OCI-M2 (cell line): Measurements from ENCODE around the gene FAM236A.
"Not testable (repeated sequence)": the region's sequence is repeated elsewhere in the genome, so short reads cannot be mapped to it uniquely, and the experiment has no call there.

Source experiments
- DNase-seq: peaks from one replicate; lab custom pipeline; 2025; ENCODE audit not compliant: unreplicated experiment; lab: John Stamatoyannopoulos, UW

FAM236A gene

GRCh38 chrX:72937906-72938305 is at the start of gene FAM236A:
FAM236A (plus strand) TSS chrX:72938206; CDS start chrX:72938263, 57 bp downstream.
- not testable (repeated sequence) for DNase-seq

GRCh38 chrX:72889740-72890139 is 48.3 kb upstream of the FAM236A start:
- not testable (repeated sequence) for DNase-seq

- not testable (repeated sequence) for DNase-seq
These were observed 25.7 kb upstream of the FAM236A start, which contains the start of gene FAM236C for GRCh38 chrX:72912315-72912714. FAM236C (plus strand) TSS chrX:72912615; CDS start chrX:72912715, 100 bp downstream.

DNA sequence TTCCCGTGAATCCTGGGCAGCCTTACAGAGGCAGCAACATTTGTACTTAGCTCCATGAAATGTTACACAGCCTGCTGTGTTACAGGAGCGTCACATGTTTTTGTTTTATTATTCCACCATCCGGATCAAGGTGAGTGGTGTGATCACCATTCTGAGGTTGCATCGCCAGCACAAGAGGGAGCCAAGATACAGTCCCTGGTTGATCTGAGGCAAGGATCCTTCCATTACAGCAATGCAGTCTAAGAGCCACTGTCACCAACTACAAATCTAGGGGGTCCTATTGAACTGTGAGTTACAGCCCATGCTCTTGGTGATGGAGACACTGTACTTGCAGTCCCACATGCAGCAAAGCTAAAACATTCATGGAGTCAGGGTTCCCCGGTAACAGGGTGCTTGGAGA is 21.9 kb upstream of the FAM236A start:
- not testable (repeated sequence) for DNase-seq

- DNase-seq = not testable (repeated sequence)
These were observed 5.7 kb upstream of the FAM236A start for GRCh38 chrX:72932283-72932682.

- DNase-seq = not testable (repeated sequence)
These were observed 1.6 kb upstream of the FAM236A start for GRCh38 chrX:72936455-72936854.

- not testable (repeated sequence) for DNase-seq
These were observed 1.0 kb upstream of the FAM236A start for GRCh38 chrX:72936882-72937455.

- not testable (repeated sequence) for DNase-seq
These were observed 4.3 kb downstream of the FAM236A start for GRCh38 chrX:72942272-72942671.

DNA sequence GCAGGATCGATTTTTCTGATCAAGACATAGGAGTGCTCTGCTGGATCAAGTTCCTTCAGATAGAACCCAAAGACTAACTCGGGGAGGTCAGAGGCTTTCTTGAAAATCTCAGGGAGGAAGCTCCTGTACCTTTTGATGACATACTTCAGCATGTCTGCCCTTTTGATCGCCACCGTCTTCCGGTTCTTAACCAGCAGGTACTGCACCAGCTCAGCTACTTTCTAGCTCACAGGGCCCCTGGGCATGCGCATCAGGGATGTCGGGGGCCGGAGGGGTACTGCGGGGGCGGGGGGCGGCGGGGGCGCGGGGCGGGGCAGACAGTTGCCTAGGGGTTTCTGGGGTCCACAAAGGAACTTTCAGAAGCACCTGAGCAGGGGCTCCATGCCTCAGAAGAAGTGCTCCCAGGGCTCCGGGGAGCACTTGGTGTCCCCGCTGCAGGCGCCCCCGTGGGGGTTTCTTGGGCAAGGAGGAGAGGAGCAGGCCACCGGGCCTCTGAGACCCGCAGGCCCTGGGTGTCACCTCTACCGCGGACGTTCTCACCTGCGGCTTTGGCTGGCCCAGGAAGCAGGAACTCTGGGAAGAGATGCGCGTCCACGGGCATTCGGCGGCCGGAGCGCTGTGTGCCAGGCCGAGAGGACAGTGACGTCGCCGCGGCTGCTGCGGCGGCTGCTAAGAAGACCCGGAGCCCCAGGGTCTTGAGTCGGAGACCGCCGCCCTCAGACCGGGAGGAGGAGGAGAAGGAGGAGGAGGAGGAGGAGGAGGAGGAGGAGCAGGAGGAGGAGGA is 5.2 kb downstream of the FAM236A start:
- not testable (repeated sequence) for DNase-seq

- DNase-seq = not testable (repeated sequence)
These were observed 5.8 kb downstream of the FAM236A start, which contains the start of gene DMRTC1 for GRCh38 chrX:72943819-72944169. DMRTC1 (minus strand) TSS chrX:72943837; CDS start chrX:72875694, 68,143 bp downstream.

DNA sequence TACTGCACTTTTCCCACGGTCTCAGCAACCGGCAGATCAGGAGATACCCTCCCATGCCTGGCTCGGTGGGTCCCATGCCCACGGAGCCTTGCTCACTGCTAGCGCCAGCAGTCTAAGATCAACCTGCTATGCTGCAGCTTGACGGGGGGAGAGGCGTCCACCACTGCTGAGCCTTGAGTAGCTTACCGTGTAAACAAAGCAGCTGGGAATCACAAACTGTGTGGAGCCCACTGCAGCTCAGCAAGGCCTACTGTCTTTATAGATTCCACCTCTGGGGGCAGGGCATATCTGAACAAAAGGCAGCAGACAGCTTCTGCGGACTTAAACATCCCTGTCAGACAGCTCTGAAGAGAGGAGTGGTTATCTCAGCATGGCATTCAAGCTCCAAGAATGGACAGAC is 22.0 kb downstream of the FAM236A start:
- DNase-seq = not testable (repeated sequence)

- not testable (repeated sequence) for DNase-seq
These were observed 33.9 kb downstream of the FAM236A start for GRCh38 chrX:72971859-72972258.

DNA sequence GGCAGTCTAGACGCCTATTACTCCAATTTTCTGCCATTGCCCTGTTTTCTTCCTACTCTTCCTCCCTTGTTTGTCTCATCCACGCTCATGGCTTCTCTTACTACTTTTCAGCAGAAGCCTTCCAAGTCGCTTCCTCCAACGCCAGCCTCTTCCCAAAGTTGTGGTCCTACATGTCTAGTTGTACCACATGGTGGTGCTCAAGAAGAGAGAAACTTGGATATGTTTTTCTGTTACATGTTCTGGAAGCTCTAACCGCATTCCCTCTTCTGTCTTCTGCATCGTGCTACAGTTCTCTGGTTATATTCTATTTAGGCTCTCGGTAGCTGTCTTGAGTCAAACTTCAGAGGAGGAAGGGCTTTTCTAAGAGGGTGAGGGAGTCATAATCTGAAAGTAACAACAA is 36.9 kb downstream of the FAM236A start:
- DNase-seq = not testable (repeated sequence)

DNA sequence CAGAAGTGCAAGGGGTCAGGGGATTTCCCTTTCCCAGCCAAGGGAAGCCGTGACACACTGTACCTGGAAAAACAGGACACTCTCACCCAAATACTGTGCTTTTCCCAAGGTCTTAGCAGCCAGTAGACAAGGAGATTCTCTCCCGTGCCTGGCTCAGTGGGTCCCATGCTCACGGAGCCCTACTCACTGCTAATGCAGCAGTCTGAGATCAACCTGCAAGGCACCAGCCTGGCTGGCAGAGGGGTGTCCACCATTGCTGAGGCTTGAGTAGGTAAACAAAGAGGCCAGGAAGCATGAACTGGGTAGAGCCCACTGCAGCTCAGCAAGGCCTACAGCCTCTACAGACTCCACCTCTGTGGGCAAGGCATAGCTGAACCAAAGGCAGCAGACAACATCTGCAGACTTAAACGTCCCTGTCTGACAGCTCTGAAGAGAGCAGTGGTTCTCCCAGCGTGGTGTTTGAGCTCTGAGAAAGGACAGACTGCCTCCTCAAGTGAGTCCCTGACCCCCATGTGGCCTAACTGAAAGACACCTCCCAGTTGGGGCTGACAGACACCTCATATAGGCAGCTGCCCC is 43.0 kb downstream of the FAM236A start:
- not testable (repeated sequence) for DNase-seq
